Dedifferentiated amniotic fluid mesenchymal stem cell (primary cell): ENCODE data around the gene CLMP.
"Not testable (repeated sequence)": the region's sequence is repeated elsewhere in the genome, so short reads cannot be mapped to it uniquely, and the experiment has no call there.

Source experiments
- DNase-seq: peaks from one replicate; pipeline ENCODE4 v3.0.0-alpha.2; 2016; ENCODE audit errors: extremely low spot score

Gene CLMP

GRCh38 chr11:123218451-123218850, 23.4 kb upstream of the CLMP start:
- DNase-seq, result no peak

GRCh38 chr11:123217897-123218296, 22.8 kb upstream of the CLMP start:
- no peak for DNase-seq

GRCh38 chr11:123216249-123216648, 21.2 kb upstream of the CLMP start:
- DNase-seq, result no peak

GRCh38 chr11:123214940-123215339, 19.9 kb upstream of the CLMP start:
- DNase-seq, result no peak

GRCh38 chr11:123214396-123214795, 19.3 kb upstream of the CLMP start:
- DNase-seq, result no peak

- no peak for DNase-seq
These were observed 18.3 kb upstream of the CLMP start for GRCh38 chr11:123213307-123213771.

GRCh38 chr11:123212406-123212805, 17.4 kb upstream of the CLMP start:
- DNase-seq, result no peak

GRCh38 chr11:123211981-123212380, 16.9 kb upstream of the CLMP start:
- DNase-seq, result no peak

GRCh38 chr11:123211149-123211852, 16.3 kb upstream of the CLMP start:
- DNase-seq, result no peak

GRCh38 chr11:123209591-123209990, 14.5 kb upstream of the CLMP start:
- no peak for DNase-seq

- DNase-seq, result no peak
These were observed 11.9 kb upstream of the CLMP start for GRCh38 chr11:123206791-123207434.

GRCh38 chr11:123206055-123206454, 11.0 kb upstream of the CLMP start:
- not testable (repeated sequence) for DNase-seq

GRCh38 chr11:123203934-123204333, 8.9 kb upstream of the CLMP start:
- DNase-seq, result no peak

- DNase-seq, result no peak
These were observed 8.4 kb upstream of the CLMP start for GRCh38 chr11:123203471-123203870.

- DNase-seq, result no peak
These were observed 7.4 kb upstream of the CLMP start for GRCh38 chr11:123202155-123203151.

- no peak for DNase-seq
These were observed 5.2 kb upstream of the CLMP start for GRCh38 chr11:123200264-123200663.

GRCh38 chr11:123197711-123198110, 2.7 kb upstream of the CLMP start:
- DNase-seq, result no peak

- no peak for DNase-seq
These were observed 1.1 kb upstream of the CLMP start for GRCh38 chr11:123196060-123196714.

- no peak for DNase-seq
These were observed 486 bp downstream of the CLMP start for GRCh38 chr11:123194337-123195187.

GRCh38 chr11:123193742-123194141, 1.3 kb downstream of the CLMP start:
- no peak for DNase-seq

GRCh38 chr11:123191939-123192338, 3.1 kb downstream of the CLMP start:
- no peak for DNase-seq
